Left lung (tissue), 10 donors: ENCODE data around the gene SEL1L3. TPM values are rescaled to one million over a fixed set of nuclear protein-coding genes. Genes with fewer than 3 reads are reported as not detected.

Experiments used
- ATAC-seq: fragments of 200-7000 bp; cut with Tn5 transposase; one replicate; pipeline ENCODE4 v1.9.1; 2020; ENCODE audit warnings: moderate library complexity
- DNase-seq, 4 donors: peaks; one replicate each; pipeline ENCODE4 v3.0.0-alpha.2; 2013 to 2020
- H3K27ac ChIP-seq, 2 donors: fragments of 200-600 bp; sonication (generic) in 1 of 2; one replicate each; pipeline versions ENCODE4 v1.5.0 to v1.8.0; 2020 to 2021
- H3K27me3 ChIP-seq, 2 donors: fragments of 200-600 bp; sonication (generic) in 1 of 2; one replicate each; pipeline versions ENCODE4 v1.5.0 to v1.8.0; 2020 to 2021
- H3K36me3 ChIP-seq, 2 donors: fragments of 200-600 bp; sonication (generic) in 1 of 2; one replicate each; pipeline versions ENCODE4 v1.5.0 to v1.8.0; 2020 to 2021
- H3K4me1 ChIP-seq, 2 donors: fragments of 200-600 bp; one replicate each; pipeline ENCODE4 v1.8.0; 2021
- H3K4me3 ChIP-seq, 2 donors: fragments of 200-600 bp; sonication (generic) in 1 of 2; one replicate each; pipeline versions ENCODE4 v1.5.0 to v1.8.0; 2020 to 2021; ENCODE audit warnings: mild to moderate bottlenecking in 1 of 2
- H3K9me3 ChIP-seq, 2 donors: fragments of 200-600 bp; sonication (generic) in 1 of 2; one replicate each; pipeline versions ENCODE4 v1.5.0 to v1.8.0; 2020 to 2021
- CTCF ChIP-seq, 2 donors: fragments of 200-600 bp; sonication (generic) in 1 of 2; IDR thresholded peaks; one replicate each; pipeline versions ENCODE4 v1.5.0 to v1.8.0; 2021; ENCODE audit warnings: antibody characterized with exemption in 2 of 2
- intact Hi-C, 2 donors: fragments of 100-400 bp; cut with DNase I; formaldehyde crosslinking; loops; one replicate each; pipeline versions ENCODE4 v1.11.2 to v1.14.2; 2022
- polyA plus RNA-seq, 6 donors: library from polyadenylated mRNA; unstranded; fragments of 120-200 nt; gene quantifications; one replicate each; pipeline ENCODE4 v1.2.1, GENCODE V29; 2013; ENCODE audit not compliant: insufficient read length in 6 of 6
- total RNA-seq, 2 donors: library from RNA; stranded (reverse); fragmentation: NEBNext Ultra II Directional; extraction: Animal tissue kit (Norgen Biotek cat#: 25700); gene quantifications; one replicate each; pipeline ENCODE4 v1.2.1, GENCODE V29; 2021
- donor health status: DM: no; HTN: yes; CAD: no.
- donor health status: DM: no; HTN: no; CAD: no.

The SEL1L3 gene
- total and polyA plus RNA-seq, 8 donors = 88.1 to 191 (median 114) TPM

- H3K9me3 ChIP-seq = no peaks in the 10 kb centered on the region
- H3K27ac ChIP-seq = no peak overlapping the region
- DNase-seq (no peak), ATAC-seq (no peak)
- intact Hi-C loops = no loop called here
- peaks cover 0 to 9% of the 10 kb centered on the region in 2 donors for H3K36me3 ChIP-seq
- H3K4me3 ChIP-seq = no peak overlapping the region
- no peaks in the 10 kb centered on the region for H3K4me1 ChIP-seq
- no peaks in the 10 kb centered on the region for H3K27me3 ChIP-seq
- TF ChIP-seq CTCF (IDR thresholded peaks at IDR 0.05) = no peak
Measured at GRCh38 chr4:25827897-25828296, 34.9 kb downstream of the SEL1L3 start.

GRCh38 chr4:25827373-25827772 is 35.4 kb downstream of the SEL1L3 start:
- ATAC-seq = no peak
- Histone ChIP-seq H3K4me1 (no peaks in the 10 kb centered on the region), H3K9me3 (no peaks in the 10 kb centered on the region), H3K27me3 (no peaks in the 10 kb centered on the region), H3K36me3 (peaks cover 0 to 5% of the 10 kb centered on the region in 2 donors), H3K27ac (no peak overlapping the region), H3K4me3 (no peak overlapping the region)
- intact Hi-C loops = no loop called here
- DNase-seq = no peak
- TF ChIP-seq CTCF (IDR thresholded peaks at IDR 0.05) = no peak

GRCh38 chr4:25826074-25826752 is 36.6 kb downstream of the SEL1L3 start:
- intact Hi-C loops = no loop called here
- ATAC-seq (no peak), DNase-seq (no peak)
- Histone ChIP-seq H3K9me3 (no peaks in the 10 kb centered on the region), H3K27ac (no peak overlapping the region), H3K27me3 (no peaks in the 10 kb centered on the region), H3K4me1 (no peaks in the 10 kb centered on the region), H3K36me3 (peaks cover 0 to 12% of the 10 kb centered on the region in 2 donors), H3K4me3 (no peak overlapping the region)
- TF ChIP-seq CTCF (IDR thresholded peaks at IDR 0.05) = no peak

- no peak overlapping the region for H3K4me3 ChIP-seq
- no peak for DNase-seq
- intact Hi-C loops = no loop called here
- peaks cover 0 to 38% of the 10 kb centered on the region in 2 donors for H3K36me3 ChIP-seq
- no peak for ATAC-seq
- H3K27me3 ChIP-seq = no peaks in the 10 kb centered on the region
- TF ChIP-seq CTCF (IDR thresholded peaks at IDR 0.05) = no peak
- no peaks in the 10 kb centered on the region for H3K9me3 ChIP-seq
- H3K27ac ChIP-seq = no peak overlapping the region
- H3K4me1 ChIP-seq = no peaks in the 10 kb centered on the region
Measured at GRCh38 chr4:25823632-25824031, 39.2 kb downstream of the SEL1L3 start.

- Histone ChIP-seq H3K27me3 (no peaks in the 10 kb centered on the region), H3K4me3 (no peak overlapping the region), H3K4me1 (no peaks in the 10 kb centered on the region), H3K9me3 (no peaks in the 10 kb centered on the region), H3K27ac (no peak overlapping the region), H3K36me3 (peaks cover 0 to 55% of the 10 kb centered on the region in 2 donors)
- ATAC-seq = no peak
- intact Hi-C loops = no loop called here
- TF ChIP-seq CTCF (IDR thresholded peaks at IDR 0.05) = no peak
- DNase-seq = no peak
Measured at GRCh38 chr4:25821899-25822298, 40.9 kb downstream of the SEL1L3 start.
